ENCODE data around the gene PNRC1.
A peak's percentile ranks its signal among the peaks of the same experiment; 100 is the strongest.
"Not testable (repeated sequence)": the region's sequence is repeated elsewhere in the genome, so short reads cannot be mapped to it uniquely, and the experiment has no call there.

The PNRC1 gene

GRCh38 chr6:89080281-89081128 lies at the start of gene PNRC1:
Gene PNRC1 (plus strand): TSS chr6:89080751. CDS start chr6:89080895, 144 bp downstream.
- DNase-seq: peak; percentile 85 to 100 (median 99)

GRCh38 chr6:89032599-89032998 lies 48.0 kb upstream of the PNRC1 start:
- no peak for DNase-seq

GRCh38 chr6:89033461-89033860 lies 47.1 kb upstream of the PNRC1 start:
- DNase-seq: no peak

GRCh38 chr6:89034116-89034515 lies 46.4 kb upstream of the PNRC1 start:
- DNase-seq: not testable (repeated sequence)

GRCh38 chr6:89034586-89035251 lies 45.8 kb upstream of the PNRC1 start:
- peak in 1 of 14 donors; percentile 6 for DNase-seq

GRCh38 chr6:89035252-89036101 lies 45.1 kb upstream of the PNRC1 start:
- DNase-seq: peak in 7 of 14 donors; percentile 5 to 77 (median 6)

- no peak for DNase-seq
Observed at GRCh38 chr6:89037141-89037900, 43.2 kb upstream of the PNRC1 start.

- DNase-seq: not testable (repeated sequence)
Observed at GRCh38 chr6:89037901-89038293, 42.7 kb upstream of the PNRC1 start.

GRCh38 chr6:89042664-89043063 lies 37.9 kb upstream of the PNRC1 start:
- no peak for DNase-seq

- no peak for DNase-seq
Observed at GRCh38 chr6:89044328-89045010, 36.1 kb upstream of the PNRC1 start.

GRCh38 chr6:89045011-89045387 lies 35.6 kb upstream of the PNRC1 start:
- DNase-seq: peak in 7 of 14 donors; percentile 2 to 48 (median 11)

GRCh38 chr6:89045576-89045975 lies 35.0 kb upstream of the PNRC1 start:
- DNase-seq: no peak

- DNase-seq: no peak
Observed at GRCh38 chr6:89047473-89047872, 33.1 kb upstream of the PNRC1 start.

GRCh38 chr6:89048288-89048923 lies 32.1 kb upstream of the PNRC1 start:
- no peak for DNase-seq

- no peak for DNase-seq
Observed at GRCh38 chr6:89048985-89049384, 31.6 kb upstream of the PNRC1 start.

GRCh38 chr6:89050155-89050554 lies 30.4 kb upstream of the PNRC1 start:
- no peak for DNase-seq

- no peak for DNase-seq
Observed at GRCh38 chr6:89050697-89051096, 29.9 kb upstream of the PNRC1 start.

- no peak for DNase-seq
Observed at GRCh38 chr6:89051676-89052075, 28.9 kb upstream of the PNRC1 start.

GRCh38 chr6:89054208-89054607 lies 26.3 kb upstream of the PNRC1 start:
- no peak for DNase-seq

GRCh38 chr6:89057759-89058158 lies 22.8 kb upstream of the PNRC1 start:
- no peak for DNase-seq

GRCh38 chr6:89058627-89059026 lies 21.9 kb upstream of the PNRC1 start:
- DNase-seq: no peak
